HEK293 (cell line): Measurements from ENCODE around the gene POC5.

Source experiments
- CTCF ChIA-PET: fragments of 350-600 bp; formaldehyde crosslinking; extraction: SDS; loops from one replicate; lab custom pipeline; 2021; ENCODE audit warnings: antibody characterized with exemption; lab: Yijun Ruan, JAX
- POLR2A ChIA-PET: fragments of 300-600 bp; formaldehyde crosslinking; extraction: SDS; loops from one replicate; lab custom pipeline; 2020; ENCODE audit warnings: antibody characterized with exemption, inconsistent platforms; lab: Yijun Ruan, JAX
- H3K27ac ChIP-seq: fragments of 200-500 bp; sonication (Bioruptor generic); 2 replicates; pipeline ENCODE4 v1.5.1; 2014; ENCODE audit warnings: low read depth, low read length, control low read depth, inconsistent platforms; ENCODE audit errors: extremely low read depth
- H3K36me3 ChIP-seq, 2 experiments: fragments of 200-500 bp in 1 of 2; sonication (Bioruptor generic) in 1 of 2; 1 replicate in 1 of 2; 2 replicates in 1 of 2; pipeline ENCODE4 v1.5.1; 2014 to 2017; ENCODE audit warnings: inconsistent platforms in 2 of 2, low read length in 2 of 2; ENCODE audit not compliant: control insufficient read depth in 2 of 2, insufficient read depth in 1 of 2
- H3K4me1 ChIP-seq: fragments of 200-500 bp; sonication (Bioruptor generic); 2 replicates; pipeline ENCODE4 v1.5.1; 2014; ENCODE audit warnings: mild to moderate bottlenecking, low read length, inconsistent platforms; ENCODE audit not compliant: control insufficient read depth, insufficient read depth
- H3K4me3 ChIP-seq: 2 replicates; pipeline ENCODE4 v1.5.1; 2011; ENCODE audit warnings: low read depth, mild to moderate bottlenecking, control low read depth, low read length, moderate library complexity
- H3K9me3 ChIP-seq: fragments of 200-500 bp; sonication (Bioruptor generic); 2 replicates; pipeline ENCODE4 v1.5.1; 2014; ENCODE audit warnings: low read depth, low read length, inconsistent platforms; ENCODE audit not compliant: control insufficient read depth, insufficient read depth
- HOXD13 ChIP-seq: sonication (generic); formaldehyde crosslinking; IDR thresholded peaks from 2 replicates; pipeline ENCODE4 v1.8.0; 2022; ENCODE audit warnings: missing genetic modification reagents, borderline replicate concordance
- PATZ1 ChIP-seq: fragments of 450-650 bp; formaldehyde crosslinking; IDR thresholded peaks from 2 replicates; pipeline ENCODE4 v1.5.1; 2016; ENCODE audit warnings: missing biosample characterization, missing genetic modification characterization
- SCRT2 ChIP-seq: fragments of 450-650 bp; formaldehyde crosslinking; IDR thresholded peaks from 2 replicates; pipeline ENCODE4 v1.5.1; 2016; ENCODE audit warnings: missing biosample characterization, missing genetic modification characterization
- SETDB1 ChIP-seq: IDR thresholded peaks from one replicate; pipeline ENCODE4 v1.6.1; 2017; ENCODE audit warnings: mild to moderate bottlenecking, low read length, moderate library complexity, mixed read lengths; ENCODE audit not compliant: insufficient read length
- TCF7L2 ChIP-seq: IDR thresholded peaks from 2 replicates; pipeline ENCODE4 v1.6.1; 2011; ENCODE audit warnings: low read depth, mild to moderate bottlenecking, inconsistent platforms, low read length, moderate library complexity, borderline replicate concordance
- TRIM28 ChIP-seq: IDR thresholded peaks from 2 replicates; pipeline ENCODE4 v1.6.1; 2011; ENCODE audit warnings: low read length, control low read depth, borderline replicate concordance
- TSHZ1 ChIP-seq: fragments of 450-650 bp; formaldehyde crosslinking; IDR thresholded peaks from 2 replicates; pipeline ENCODE4 v1.5.1; 2016; ENCODE audit warnings: missing biosample characterization, missing genetic modification characterization, borderline replicate concordance
- ZBTB21 ChIP-seq: fragments of 450-650 bp; formaldehyde crosslinking; IDR thresholded peaks from 2 replicates; pipeline ENCODE4 v1.5.1; 2017; ENCODE audit warnings: missing biosample characterization, missing genetic modification characterization
- ZBTB6 ChIP-seq: fragments of 450-650 bp; formaldehyde crosslinking; IDR thresholded peaks from 2 replicates; pipeline ENCODE4 v1.5.1; 2017; ENCODE audit warnings: missing biosample characterization, missing genetic modification characterization
- ZNF175 ChIP-seq: fragments of 450-650 bp; formaldehyde crosslinking; IDR thresholded peaks from 2 replicates; pipeline ENCODE4 v1.5.1; 2016; ENCODE audit warnings: missing biosample characterization, missing genetic modification characterization
- ZNF280D ChIP-seq: fragments of 450-650 bp; formaldehyde crosslinking; IDR thresholded peaks from 2 replicates; pipeline ENCODE4 v1.5.1; 2016; ENCODE audit warnings: missing biosample characterization, missing genetic modification characterization
- ZNF335 ChIP-seq: fragments of 450-650 bp; formaldehyde crosslinking; conservative IDR thresholded peaks from 2 replicates; pipeline ENCODE4 v1.5.1; 2016; ENCODE audit warnings: missing biosample characterization, missing genetic modification characterization
- ZNF341 ChIP-seq: fragments of 450-650 bp; formaldehyde crosslinking; IDR thresholded peaks from 2 replicates; pipeline ENCODE4; 2016; ENCODE audit warnings: low read depth, missing biosample characterization, missing genetic modification characterization
- ZNF391 ChIP-seq: fragments of 450-650 bp; formaldehyde crosslinking; IDR thresholded peaks from 2 replicates; pipeline ENCODE4 v1.5.1; 2016; ENCODE audit warnings: low read depth, missing biosample characterization, missing genetic modification characterization, borderline replicate concordance
- ZNF423 ChIP-seq: fragments of 450-650 bp; formaldehyde crosslinking; IDR thresholded peaks from 2 replicates; pipeline ENCODE4 v1.5.1; 2016; ENCODE audit warnings: missing biosample characterization, missing genetic modification characterization
- ZNF514 ChIP-seq: fragments of 450-650 bp; formaldehyde crosslinking; IDR thresholded peaks from 2 replicates; pipeline ENCODE4 v1.5.1; 2016; ENCODE audit warnings: missing biosample characterization, missing genetic modification characterization
- ZNF521 ChIP-seq: fragments of 450-650 bp; formaldehyde crosslinking; IDR thresholded peaks from 2 replicates; pipeline ENCODE4 v1.5.1; 2017; ENCODE audit warnings: missing biosample characterization, mild to moderate bottlenecking, missing genetic modification characterization
- ZNF596 ChIP-seq: fragments of 450-650 bp; IDR thresholded peaks from 2 replicates; pipeline ENCODE4 v1.5.0; 2018; ENCODE audit warnings: missing biosample characterization, mild to moderate bottlenecking, missing genetic modification characterization, moderate library complexity
- ZNF639 ChIP-seq: fragments of 450-650 bp; formaldehyde crosslinking; IDR thresholded peaks from 2 replicates; pipeline ENCODE4 v1.5.1; 2016; ENCODE audit warnings: missing biosample characterization, missing genetic modification characterization
- ZNF747 ChIP-seq: fragments of 450-650 bp; formaldehyde crosslinking; IDR thresholded peaks from 2 replicates; pipeline ENCODE4 v1.5.1; 2016; ENCODE audit warnings: missing biosample characterization, missing genetic modification characterization

The POC5 gene

GRCh38 chr5:75753182-75753581 is 35.9 kb upstream of the POC5 start:
- ChIA-PET CTCF (no interaction called here), POLR2A (no interaction called here)
- H3K4me1 ChIP-seq: no peaks in the 10 kb centered on the region
- no peak overlapping the region for H3K27ac ChIP-seq
- H3K4me3 ChIP-seq: no peak overlapping the region
- H3K36me3 ChIP-seq: no peaks in the 10 kb centered on the region
- H3K9me3 ChIP-seq: no peaks in the 10 kb centered on the region
- TF ChIP-seq SETDB1 (no peak), TCF7L2 (no peak), ZBTB6 (tag by site-specific recombination) (no peak), ZNF341 (no peak), SCRT2 (tag by site-specific recombination) (no peak), ZNF521 (no peak), TSHZ1 (tag by site-specific recombination) (no peak), ZNF596 (no peak), HOXD13 (CRISPR knock-in tag) (no peak)

- CTCF ChIA-PET: interaction anchor here (1.5 kb wide), 1 partner anchor 9 kb away, joined by 4 read pairs; no protein-coding TSS in a partner anchor
These were observed 27.1 kb upstream of the POC5 start for GRCh38 chr5:75744355-75744754.

More at GRCh38 chr5:75744355-75744754, 27.1 kb upstream of the POC5 start:
- Histone ChIP-seq H3K9me3 (no peaks in the 10 kb centered on the region), H3K4me1 (no peaks in the 10 kb centered on the region), H3K27ac (no peak overlapping the region)
- TF ChIP-seq ZNF335 (tag by site-specific recombination): no peak
- no peak for TF ChIP-seq ZNF175
- no peak for TF ChIP-seq ZNF639 (tag by site-specific recombination)
- no peak for TF ChIP-seq ZNF747 (tag by site-specific recombination)
- TF ChIP-seq ZBTB21 (tag by site-specific recombination): no peak
- TF ChIP-seq ZNF391: no peak
- TF ChIP-seq PATZ1 (tag by site-specific recombination): no peak
- no peak for TF ChIP-seq ZNF514
- TF ChIP-seq TRIM28: no peak
- no peak for TF ChIP-seq ZNF423
- no peak for TF ChIP-seq ZNF280D
- TF ChIP-seq, all 188 proteins: peak for 0
- POLR2A ChIA-PET: no interaction called here
- no peak overlapping the region for H3K4me3 ChIP-seq
- no peaks in the 10 kb centered on the region for H3K36me3 ChIP-seq
